Suprapubic skin (tissue), 3 donors: Measurements from ENCODE around the gene SLC25A6.

Experiments
- CTCF ChIP-seq, 2 donors: fragments of 200-600 bp in 1 of 2; fragments of 450-650 bp in 1 of 2; sonication (generic) in 1 of 2; IDR thresholded peaks; one replicate each; pipeline ENCODE4 v1.5.1; 2016 to 2019; ENCODE audit warnings: antibody characterized with exemption in 2 of 2, mild to moderate bottlenecking in 1 of 2, moderate library complexity in 1 of 2
- POLR2AphosphoS5 ChIP-seq, 3 donors: sonication (generic); formaldehyde crosslinking; IDR thresholded peaks; one replicate each; pipeline ENCODE4 v1.6.1; 2017; ENCODE audit warnings: antibody characterized with exemption in 3 of 3

- TF ChIP-seq CTCF (IDR thresholded peaks at IDR 0.05) (no peak), POLR2AphosphoS5 (IDR thresholded peaks at IDR 0.05) (peak in 2 of 3 donors; percentile 82 to 83)
Measured at GRCh38 chrX:1392376-1393068, 609 bp upstream of the SLC25A6 start.
